LoVo (cell line): Measurements from ENCODE around the gene FOXA2.
"Not testable (repeated sequence)": the region's sequence is repeated elsewhere in the genome, so short reads cannot be mapped to it uniquely, and the experiment has no call there.

ENCODE experiments used
- DNase-seq: peaks from one replicate; pipeline ENCODE4 v3.0.0-alpha.2; 2016; ENCODE audit warnings: low spot score

FOXA2 gene

GRCh38 chr20:22567944-22568871, 16.2 kb downstream of the FOXA2 start:
- no peak for DNase-seq

GRCh38 chr20:22566876-22567658, 17.3 kb downstream of the FOXA2 start:
- no peak for DNase-seq

GRCh38 chr20:22563062-22563965, 21.1 kb downstream of the FOXA2 start:
- DNase-seq = no peak

- no peak for DNase-seq
These were observed 21.8 kb downstream of the FOXA2 start for GRCh38 chr20:22562620-22563019.

- no peak for DNase-seq
These were observed 22.3 kb downstream of the FOXA2 start for GRCh38 chr20:22561965-22562577.

GRCh38 chr20:22560817-22561216, 23.6 kb downstream of the FOXA2 start:
- DNase-seq = no peak

- no peak for DNase-seq
These were observed 24.6 kb downstream of the FOXA2 start for GRCh38 chr20:22559711-22560318.

- no peak for DNase-seq
These were observed 26.7 kb downstream of the FOXA2 start for GRCh38 chr20:22557403-22558276.

GRCh38 chr20:22556565-22557056, 27.8 kb downstream of the FOXA2 start:
- DNase-seq = no peak

- DNase-seq = no peak
These were observed 28.4 kb downstream of the FOXA2 start for GRCh38 chr20:22555791-22556564.

- DNase-seq = no peak
These were observed 30.0 kb downstream of the FOXA2 start for GRCh38 chr20:22554391-22554790.

- not testable (repeated sequence) for DNase-seq
These were observed 33.9 kb downstream of the FOXA2 start for GRCh38 chr20:22550514-22550913.

GRCh38 chr20:22548040-22548439, 36.3 kb downstream of the FOXA2 start:
- no peak for DNase-seq

GRCh38 chr20:22546344-22546743, 38.0 kb downstream of the FOXA2 start:
- DNase-seq = no peak

GRCh38 chr20:22545045-22545444, 39.3 kb downstream of the FOXA2 start:
- DNase-seq = no peak

GRCh38 chr20:22544462-22544861, 39.9 kb downstream of the FOXA2 start:
- no peak for DNase-seq

- no peak for DNase-seq
These were observed 41.9 kb downstream of the FOXA2 start for GRCh38 chr20:22542427-22542826.

- DNase-seq = no peak
These were observed 43.5 kb downstream of the FOXA2 start for GRCh38 chr20:22540832-22541231.
